Measurements from ENCODE around the gene PSMG1.

PSMG1 gene

GRCh38 chr21:39180429-39181019 lies 2.7 kb downstream of the PSMG1 start:
- H3K36me3 ChIP-seq (ENCODE audit: control insufficient read depth in 5 of 5, insufficient read depth in 5 of 5, low read length in 5 of 5) = peaks cover 0 to 25% (median 3%) of the 10 kb centered on the region in 5 donors
- no peak overlapping the region for H3K4me3 ChIP-seq (ENCODE audit: low read depth in 1 of 5, low read length in 5 of 5)
- no peak overlapping the region for H3K27ac ChIP-seq (ENCODE audit: low read depth, low read length)
- no peak overlapping the region for H3K9ac ChIP-seq (ENCODE audit: low read length in 5 of 5)
- H3K4me1 ChIP-seq (ENCODE audit: control insufficient read depth in 5 of 5, insufficient read depth in 5 of 5, low read length in 5 of 5) = peaks cover 3 to 23% (median 18%) of the 10 kb centered on the region in 5 donors
- no peaks in the 10 kb centered on the region for H3K9me3 ChIP-seq (ENCODE audit: control insufficient read depth in 5 of 5, low read length in 5 of 5)
- H3K27me3 ChIP-seq (ENCODE audit: control insufficient read depth in 5 of 5, insufficient read depth in 4 of 5, low read length in 5 of 5) = no peaks in the 10 kb centered on the region

- no peak overlapping the region for H3K27ac ChIP-seq (ENCODE audit: low read depth, low read length)
- H3K36me3 ChIP-seq (ENCODE audit: control insufficient read depth in 5 of 5, insufficient read depth in 5 of 5, low read length in 5 of 5) = peaks cover 5 to 31% (median 13%) of the 10 kb centered on the region in 5 donors
- no peaks in the 10 kb centered on the region for H3K27me3 ChIP-seq (ENCODE audit: control insufficient read depth in 5 of 5, insufficient read depth in 4 of 5, low read length in 5 of 5)
Measured at GRCh38 chr21:39178421-39178820, 4.8 kb downstream of the PSMG1 start.

GRCh38 chr21:39176271-39176709 lies 7.0 kb downstream of the PSMG1 start:
- H3K27ac ChIP-seq (ENCODE audit: low read depth, low read length) = no peak overlapping the region
- no peaks in the 10 kb centered on the region for H3K27me3 ChIP-seq (ENCODE audit: control insufficient read depth in 5 of 5, insufficient read depth in 4 of 5, low read length in 5 of 5)
- H3K9me3 ChIP-seq (ENCODE audit: control insufficient read depth in 5 of 5, low read length in 5 of 5) = no peaks in the 10 kb centered on the region
- H3K4me3 ChIP-seq (ENCODE audit: low read depth in 1 of 5, low read length in 5 of 5) = no peak overlapping the region
- peaks cover 8 to 35% (median 23%) of the 10 kb centered on the region in 5 donors for H3K36me3 ChIP-seq (ENCODE audit: control insufficient read depth in 5 of 5, insufficient read depth in 5 of 5, low read length in 5 of 5)
- no peak overlapping the region for H3K9ac ChIP-seq (ENCODE audit: low read length in 5 of 5)
- no peaks in the 10 kb centered on the region for H3K4me1 ChIP-seq (ENCODE audit: control insufficient read depth in 5 of 5, insufficient read depth in 5 of 5, low read length in 5 of 5)

More at GRCh38 chr21:39178421-39178820, 4.8 kb downstream of the PSMG1 start:
- Histone ChIP-seq H3K4me3 (ENCODE audit: low read depth in 1 of 5, low read length in 5 of 5) (no peak overlapping the region), H3K4me1 (ENCODE audit: control insufficient read depth in 5 of 5, insufficient read depth in 5 of 5, low read length in 5 of 5) (peaks cover 3 to 16% (median 13%) of the 10 kb centered on the region in 5 donors), H3K9ac (ENCODE audit: low read length in 5 of 5) (no peak overlapping the region), H3K9me3 (ENCODE audit: control insufficient read depth in 5 of 5, low read length in 5 of 5) (no peaks in the 10 kb centered on the region)

- Histone ChIP-seq H3K36me3 (ENCODE audit: control insufficient read depth in 5 of 5, insufficient read depth in 5 of 5, low read length in 5 of 5) (peaks cover 10 to 39% (median 26%) of the 10 kb centered on the region in 5 donors), H3K9ac (ENCODE audit: low read length in 5 of 5) (no peak overlapping the region), H3K4me1 (ENCODE audit: control insufficient read depth in 5 of 5, insufficient read depth in 5 of 5, low read length in 5 of 5) (no peaks in the 10 kb centered on the region), H3K4me3 (ENCODE audit: low read depth in 1 of 5, low read length in 5 of 5) (no peak overlapping the region), H3K27me3 (ENCODE audit: control insufficient read depth in 5 of 5, insufficient read depth in 4 of 5, low read length in 5 of 5) (no peaks in the 10 kb centered on the region), H3K9me3 (ENCODE audit: control insufficient read depth in 5 of 5, low read length in 5 of 5) (no peaks in the 10 kb centered on the region), H3K27ac (ENCODE audit: low read depth, low read length) (no peak overlapping the region)
Measured at GRCh38 chr21:39175665-39176064, 7.6 kb downstream of the PSMG1 start.

DNA sequence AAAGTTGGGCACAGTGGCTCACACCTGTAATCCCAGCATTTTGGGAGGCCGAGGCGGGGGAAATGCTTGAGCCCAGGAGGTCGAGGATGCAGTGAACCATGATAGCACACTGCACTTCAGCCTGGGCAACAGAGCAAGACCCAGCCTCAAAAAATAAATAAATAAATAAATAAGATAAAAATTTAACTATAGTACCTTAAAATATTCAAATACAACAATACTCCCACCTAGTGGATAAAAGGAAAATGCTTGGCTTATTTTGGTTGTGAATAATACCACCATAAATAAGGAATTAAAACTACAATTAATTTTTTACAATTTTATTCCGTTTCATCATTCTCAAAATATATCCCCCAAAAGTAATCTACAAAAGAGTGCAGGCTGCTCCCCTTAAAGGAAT lies 8.1 kb downstream of the PSMG1 start:
- Histone ChIP-seq H3K36me3 (ENCODE audit: control insufficient read depth in 5 of 5, insufficient read depth in 5 of 5, low read length in 5 of 5) (peaks cover 10 to 39% (median 26%) of the 10 kb centered on the region in 5 donors), H3K4me3 (ENCODE audit: low read depth in 1 of 5, low read length in 5 of 5) (no peak overlapping the region), H3K9me3 (ENCODE audit: control insufficient read depth in 5 of 5, low read length in 5 of 5) (no peaks in the 10 kb centered on the region), H3K27me3 (ENCODE audit: control insufficient read depth in 5 of 5, insufficient read depth in 4 of 5, low read length in 5 of 5) (no peaks in the 10 kb centered on the region), H3K9ac (ENCODE audit: low read length in 5 of 5) (no peak overlapping the region), H3K27ac (ENCODE audit: low read depth, low read length) (no peak overlapping the region), H3K4me1 (ENCODE audit: control insufficient read depth in 5 of 5, insufficient read depth in 5 of 5, low read length in 5 of 5) (no peaks in the 10 kb centered on the region)

GRCh38 chr21:39173716-39174680 lies 9.3 kb downstream of the PSMG1 start:
- no peaks in the 10 kb centered on the region for H3K9me3 ChIP-seq (ENCODE audit: control insufficient read depth in 5 of 5, low read length in 5 of 5)
- peaks cover 10 to 46% (median 26%) of the 10 kb centered on the region in 5 donors for H3K36me3 ChIP-seq (ENCODE audit: control insufficient read depth in 5 of 5, insufficient read depth in 5 of 5, low read length in 5 of 5)
- no peak overlapping the region for H3K27ac ChIP-seq (ENCODE audit: low read depth, low read length)
- H3K4me1 ChIP-seq (ENCODE audit: control insufficient read depth in 5 of 5, insufficient read depth in 5 of 5, low read length in 5 of 5) = no peaks in the 10 kb centered on the region
- H3K4me3 ChIP-seq (ENCODE audit: low read depth in 1 of 5, low read length in 5 of 5) = no peak overlapping the region
- H3K9ac ChIP-seq (ENCODE audit: low read length in 5 of 5) = no peak overlapping the region
- H3K27me3 ChIP-seq (ENCODE audit: control insufficient read depth in 5 of 5, insufficient read depth in 4 of 5, low read length in 5 of 5) = no peaks in the 10 kb centered on the region

- Histone ChIP-seq H3K9ac (ENCODE audit: low read length in 5 of 5) (no peak overlapping the region), H3K4me1 (ENCODE audit: control insufficient read depth in 5 of 5, insufficient read depth in 5 of 5, low read length in 5 of 5) (no peaks in the 10 kb centered on the region), H3K27me3 (ENCODE audit: control insufficient read depth in 5 of 5, insufficient read depth in 4 of 5, low read length in 5 of 5) (peaks cover 0 to 1% (median 0%) of the 10 kb centered on the region in 5 donors), H3K27ac (ENCODE audit: low read depth, low read length) (no peak overlapping the region), H3K9me3 (ENCODE audit: control insufficient read depth in 5 of 5, low read length in 5 of 5) (peaks cover 0 to 3% (median 1%) of the 10 kb centered on the region in 5 donors), H3K4me3 (ENCODE audit: low read depth in 1 of 5, low read length in 5 of 5) (no peak overlapping the region), H3K36me3 (ENCODE audit: control insufficient read depth in 5 of 5, insufficient read depth in 5 of 5, low read length in 5 of 5) (peaks cover 8 to 37% (median 22%) of the 10 kb centered on the region in 5 donors)
Measured at GRCh38 chr21:39169906-39170305, 13.3 kb downstream of the PSMG1 start.

DNA sequence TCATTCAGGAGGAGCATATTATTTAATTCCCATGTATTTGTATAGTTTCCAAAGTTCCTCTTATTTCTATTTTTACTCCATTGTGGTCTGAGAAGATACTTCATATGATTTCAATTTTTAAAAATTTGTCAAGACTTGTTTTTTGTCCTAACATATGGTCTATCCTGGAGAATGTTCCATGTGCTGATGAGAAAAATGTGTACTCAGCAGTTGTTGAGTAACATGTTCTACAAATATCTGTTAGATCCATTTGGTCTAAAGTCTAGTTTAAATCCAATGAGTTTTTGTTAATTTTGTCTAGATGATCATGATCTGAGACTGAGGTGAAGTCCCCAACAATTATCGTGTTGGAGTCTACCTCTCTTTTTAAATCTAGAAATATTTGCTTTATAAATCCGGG lies 14.5 kb downstream of the PSMG1 start:
- Histone ChIP-seq H3K4me3 (ENCODE audit: low read depth in 1 of 5, low read length in 5 of 5) (no peak overlapping the region), H3K4me1 (ENCODE audit: control insufficient read depth in 5 of 5, insufficient read depth in 5 of 5, low read length in 5 of 5) (no peaks in the 10 kb centered on the region), H3K9ac (ENCODE audit: low read length in 5 of 5) (no peak overlapping the region), H3K9me3 (ENCODE audit: control insufficient read depth in 5 of 5, low read length in 5 of 5) (peaks cover 2 to 14% (median 12%) of the 10 kb centered on the region in 5 donors), H3K36me3 (ENCODE audit: control insufficient read depth in 5 of 5, insufficient read depth in 5 of 5, low read length in 5 of 5) (peaks cover 2 to 30% (median 16%) of the 10 kb centered on the region in 5 donors), H3K27ac (ENCODE audit: low read depth, low read length) (no peak overlapping the region), H3K27me3 (ENCODE audit: control insufficient read depth in 5 of 5, insufficient read depth in 4 of 5, low read length in 5 of 5) (peaks cover 0 to 2% (median 0%) of the 10 kb centered on the region in 5 donors)

- no peak overlapping the region for H3K27ac ChIP-seq (ENCODE audit: low read depth, low read length)
- no peaks in the 10 kb centered on the region for H3K4me1 ChIP-seq (ENCODE audit: control insufficient read depth in 5 of 5, insufficient read depth in 5 of 5, low read length in 5 of 5)
- peaks cover 0 to 4% (median 2%) of the 10 kb centered on the region in 5 donors for H3K36me3 ChIP-seq (ENCODE audit: control insufficient read depth in 5 of 5, insufficient read depth in 5 of 5, low read length in 5 of 5)
- peaks cover 0 to 2% (median 0%) of the 10 kb centered on the region in 5 donors for H3K27me3 ChIP-seq (ENCODE audit: control insufficient read depth in 5 of 5, insufficient read depth in 4 of 5, low read length in 5 of 5)
- no peak overlapping the region for H3K9ac ChIP-seq (ENCODE audit: low read length in 5 of 5)
- H3K4me3 ChIP-seq (ENCODE audit: low read depth in 1 of 5, low read length in 5 of 5) = no peak overlapping the region
- H3K9me3 ChIP-seq (ENCODE audit: control insufficient read depth in 5 of 5, low read length in 5 of 5) = peaks cover 2 to 19% (median 12%) of the 10 kb centered on the region in 5 donors
Measured at GRCh38 chr21:39164523-39164922, 18.7 kb downstream of the PSMG1 start.

GRCh38 chr21:39161064-39161463 lies 22.2 kb downstream of the PSMG1 start:
- Histone ChIP-seq H3K36me3 (ENCODE audit: control insufficient read depth in 5 of 5, insufficient read depth in 5 of 5, low read length in 5 of 5) (no peaks in the 10 kb centered on the region), H3K9ac (ENCODE audit: low read length in 5 of 5) (no peak overlapping the region), H3K4me1 (ENCODE audit: control insufficient read depth in 5 of 5, insufficient read depth in 5 of 5, low read length in 5 of 5) (peaks cover 0 to under 1% (median 0%) of the 10 kb centered on the region in 5 donors), H3K27me3 (ENCODE audit: control insufficient read depth in 5 of 5, insufficient read depth in 4 of 5, low read length in 5 of 5) (peaks cover 0 to 2% (median 0%) of the 10 kb centered on the region in 5 donors), H3K9me3 (ENCODE audit: control insufficient read depth in 5 of 5, low read length in 5 of 5) (peaks cover 2 to 19% (median 12%) of the 10 kb centered on the region in 5 donors), H3K27ac (ENCODE audit: low read depth, low read length) (no peak overlapping the region), H3K4me3 (ENCODE audit: low read depth in 1 of 5, low read length in 5 of 5) (no peak overlapping the region)
